ENCODE measurements around the gene HIGD2A.

DNA sequence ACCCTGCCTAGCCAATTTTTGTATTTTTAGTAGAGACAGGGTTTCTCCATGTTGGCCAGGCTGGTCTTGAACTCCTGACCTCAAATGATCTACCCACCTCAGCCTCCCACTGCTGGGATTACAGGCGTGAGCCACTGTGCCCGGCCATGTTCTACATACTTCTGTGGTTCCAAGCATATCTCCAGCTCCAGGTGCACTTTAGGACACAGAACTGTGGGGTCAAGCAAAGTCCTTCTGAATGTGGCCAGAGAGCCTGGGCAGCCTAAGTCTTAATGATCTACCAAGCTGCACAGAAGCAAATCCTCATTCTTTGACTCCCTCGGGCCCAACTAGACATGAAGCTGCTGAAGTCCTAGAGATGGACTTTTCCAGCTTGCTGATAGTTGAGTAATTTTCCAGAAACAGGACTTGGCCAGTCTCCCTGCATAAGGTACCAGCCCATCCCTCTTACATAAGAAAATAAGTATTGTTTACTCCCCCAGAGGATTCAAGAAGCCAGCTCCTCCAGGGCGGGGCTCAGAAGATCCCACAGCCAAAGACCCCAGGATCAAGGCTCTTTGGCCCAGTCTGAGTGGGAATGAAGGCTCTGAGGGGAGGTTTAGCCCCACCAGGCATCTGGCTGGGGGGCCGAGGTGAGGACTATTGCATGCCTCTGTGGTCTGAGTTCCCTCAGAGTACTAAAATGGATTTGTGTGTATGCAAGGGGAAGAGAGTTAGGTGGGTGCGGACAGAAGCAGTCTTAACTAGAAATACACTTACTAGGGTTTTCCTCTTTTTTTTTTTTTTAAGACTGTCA lies 19.1 kb downstream of the HIGD2A start:
- TF ChIP-seq, protein P1, sequence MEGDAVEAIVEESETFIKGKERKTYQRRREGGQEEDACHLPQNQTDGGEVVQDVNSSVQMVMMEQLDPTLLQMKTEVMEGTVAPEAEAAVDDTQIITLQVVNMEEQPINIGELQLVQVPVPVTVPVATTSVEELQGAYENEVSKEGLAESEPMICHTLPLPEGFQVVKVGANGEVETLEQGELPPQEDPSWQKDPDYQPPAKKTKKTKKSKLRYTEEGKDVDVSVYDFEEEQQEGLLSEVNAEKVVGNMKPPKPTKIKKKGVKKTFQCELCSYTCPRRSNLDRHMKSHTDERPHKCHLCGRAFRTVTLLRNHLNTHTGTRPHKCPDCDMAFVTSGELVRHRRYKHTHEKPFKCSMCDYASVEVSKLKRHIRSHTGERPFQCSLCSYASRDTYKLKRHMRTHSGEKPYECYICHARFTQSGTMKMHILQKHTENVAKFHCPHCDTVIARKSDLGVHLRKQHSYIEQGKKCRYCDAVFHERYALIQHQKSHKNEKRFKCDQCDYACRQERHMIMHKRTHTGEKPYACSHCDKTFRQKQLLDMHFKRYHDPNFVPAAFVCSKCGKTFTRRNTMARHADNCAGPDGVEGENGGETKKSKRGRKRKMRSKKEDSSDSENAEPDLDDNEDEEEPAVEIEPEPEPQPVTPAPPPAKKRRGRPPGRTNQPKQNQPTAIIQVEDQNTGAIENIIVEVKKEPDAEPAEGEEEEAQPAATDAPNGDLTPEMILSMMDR (IDR thresholded peaks at IDR 0.05) = no peak
- TF ChIP-seq FOSL2 (IDR thresholded peaks at IDR 0.05; ENCODE audit: borderline replicate concordance, low read depth) (no peak), GATA2 (CRISPR knock-in tag; IDR thresholded peaks at IDR 0.05) (no peak), SMC3 (IDR thresholded peaks at IDR 0.05; ENCODE audit: low read depth, low read length) (no peak), FOXM1 (IDR thresholded peaks at IDR 0.05; ENCODE audit: low read depth) (no peak), NRF1 (IDR thresholded peaks at IDR 0.05; ENCODE audit: low read depth, low read length) (no peak), EP300 (IDR thresholded peaks at IDR 0.05; ENCODE audit: borderline replicate concordance in 1 of 2, low read depth in 1 of 2, low read length in 1 of 2) (no peak), TAF1 (IDR thresholded peaks at IDR 0.05; ENCODE audit: borderline replicate concordance, low read depth, low read length) (no peak), EZH2phosphoT487 (IDR thresholded peaks at IDR 0.05; ENCODE audit: borderline replicate concordance, low read depth) (no peak), NFIC (IDR thresholded peaks at IDR 0.05; ENCODE audit: borderline replicate concordance) (no peak), RXRA (IDR thresholded peaks at IDR 0.05; ENCODE audit: borderline replicate concordance, low read depth) (no peak)
- TF ChIP-seq, protein P2, sequence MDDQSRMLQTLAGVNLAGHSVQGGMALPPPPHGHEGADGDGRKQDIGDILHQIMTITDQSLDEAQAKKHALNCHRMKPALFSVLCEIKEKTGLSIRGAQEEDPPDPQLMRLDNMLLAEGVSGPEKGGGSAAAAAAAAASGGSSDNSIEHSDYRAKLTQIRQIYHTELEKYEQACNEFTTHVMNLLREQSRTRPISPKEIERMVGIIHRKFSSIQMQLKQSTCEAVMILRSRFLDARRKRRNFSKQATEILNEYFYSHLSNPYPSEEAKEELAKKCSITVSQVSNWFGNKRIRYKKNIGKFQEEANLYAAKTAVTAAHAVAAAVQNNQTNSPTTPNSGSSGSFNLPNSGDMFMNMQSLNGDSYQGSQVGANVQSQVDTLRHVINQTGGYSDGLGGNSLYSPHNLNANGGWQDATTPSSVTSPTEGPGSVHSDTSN (IDR thresholded peaks at IDR 0.05) = no peak
- TF ChIP-seq, protein P3, sequence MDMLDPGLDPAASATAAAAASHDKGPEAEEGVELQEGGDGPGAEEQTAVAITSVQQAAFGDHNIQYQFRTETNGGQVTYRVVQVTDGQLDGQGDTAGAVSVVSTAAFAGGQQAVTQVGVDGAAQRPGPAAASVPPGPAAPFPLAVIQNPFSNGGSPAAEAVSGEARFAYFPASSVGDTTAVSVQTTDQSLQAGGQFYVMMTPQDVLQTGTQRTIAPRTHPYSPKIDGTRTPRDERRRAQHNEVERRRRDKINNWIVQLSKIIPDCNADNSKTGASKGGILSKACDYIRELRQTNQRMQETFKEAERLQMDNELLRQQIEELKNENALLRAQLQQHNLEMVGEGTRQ (IDR thresholded peaks at IDR 0.05; ENCODE audit: borderline replicate concordance, low read depth, low read length) = no peak

All from SK-N-SH (cell line).